ENCODE measurements around the gene ASB6. TPM values are rescaled to one million over a fixed set of nuclear protein-coding genes. Genes with fewer than 3 reads are reported as not detected.

Gene ASB6, protein sequence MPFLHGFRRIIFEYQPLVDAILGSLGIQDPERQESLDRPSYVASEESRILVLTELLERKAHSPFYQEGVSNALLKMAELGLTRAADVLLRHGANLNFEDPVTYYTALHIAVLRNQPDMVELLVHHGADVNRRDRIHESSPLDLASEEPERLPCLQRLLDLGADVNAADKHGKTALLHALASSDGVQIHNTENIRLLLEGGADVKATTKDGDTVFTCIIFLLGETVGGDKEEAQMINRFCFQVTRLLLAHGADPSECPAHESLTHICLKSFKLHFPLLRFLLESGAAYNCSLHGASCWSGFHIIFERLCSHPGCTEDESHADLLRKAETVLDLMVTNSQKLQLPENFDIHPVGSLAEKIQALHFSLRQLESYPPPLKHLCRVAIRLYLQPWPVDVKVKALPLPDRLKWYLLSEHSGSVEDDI
- 10.8 TPM for polyA plus RNA-seq (2013)

DNA sequence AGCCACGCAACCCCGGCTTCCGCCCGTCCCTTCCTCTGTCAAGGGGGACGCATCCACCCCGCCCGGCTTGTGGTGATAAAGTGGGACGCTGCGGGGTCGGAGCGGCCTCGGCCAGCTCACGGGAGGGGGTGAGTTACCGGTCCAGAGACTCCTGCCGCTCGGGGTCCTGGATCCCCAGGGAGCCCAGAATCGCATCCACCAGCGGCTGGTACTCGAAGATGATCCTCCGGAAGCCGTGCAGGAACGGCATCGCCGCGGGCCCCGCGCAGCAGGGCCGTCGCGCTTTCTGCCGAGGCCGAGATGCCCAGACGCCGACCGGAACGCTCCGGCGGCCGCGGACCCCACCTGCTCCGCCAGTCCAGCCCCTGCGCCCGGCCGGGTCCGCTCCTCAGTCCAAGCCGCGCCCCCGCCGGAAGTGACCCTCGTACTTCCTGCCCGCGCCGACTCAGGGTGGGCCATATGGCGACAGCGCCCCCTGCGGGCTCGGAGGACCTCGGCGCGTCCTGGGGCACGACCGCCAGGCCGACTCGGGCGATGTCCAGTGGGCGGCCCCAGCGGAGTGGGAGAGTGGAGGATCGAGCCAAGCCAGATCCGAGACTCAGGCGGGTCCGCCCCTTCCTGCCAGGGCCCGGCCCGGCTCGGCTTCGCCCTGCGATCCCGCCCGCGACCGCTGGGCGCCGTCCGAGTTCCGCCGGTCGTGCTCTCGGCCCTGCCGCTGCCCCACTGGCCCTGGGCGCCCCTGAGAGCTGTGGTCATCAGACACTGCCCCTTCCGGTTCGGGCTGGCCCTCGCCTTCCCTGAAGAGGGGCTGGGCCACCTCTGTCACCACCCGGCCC is at the start of gene ASB6:
TSS of gene ASB6 (minus strand) at position 402 of the 836 bp plus-strand sequence. CDS start at position 250, 152 bp downstream.
- H3K4me3 ChIP-seq (ENCODE audit: control insufficient read depth in 1 of 7, extremely low read depth in 1 of 7, insufficient read depth in 4 of 7, low read depth in 2 of 7, low read length in 6 of 7), result peak within 1 kb of the TSS; percentile 80 to 97 (median 87)
- peak; percentile 95 to 98 (median 98) for DNase-seq
- H3K36me3 ChIP-seq (ENCODE audit: control insufficient read depth in 4 of 4, insufficient read depth in 4 of 4, low read length in 3 of 4), result peaks cover 8 to 28% (median 19%) of the 10 kb centered on the region in 4 experiments
- H3K27ac ChIP-seq (ENCODE audit: insufficient read depth in 1 of 2, low read depth in 1 of 2, low read length in 2 of 2, poor library complexity in 1 of 2, severe bottlenecking in 2 of 2), result peak within 1 kb of the TSS; percentile 33 to 71
- H3K27me3 ChIP-seq (replicated peaks in 2 of 5; ENCODE audit: control insufficient read depth in 4 of 5, insufficient read depth in 5 of 5, low read length in 4 of 5), result no peaks in the 10 kb centered on the region
- POLR2A ChIA-PET, result no interaction called here
- peaks cover 4 to 32% (median 26%) of the 10 kb centered on the region in 4 experiments for H3K4me1 ChIP-seq (ENCODE audit: control extremely low read depth in 1 of 4, control insufficient read depth in 4 of 4, insufficient read depth in 4 of 4, low read length in 3 of 4)
- no peaks in the 10 kb centered on the region for H3K9me3 ChIP-seq (ENCODE audit: control extremely low read depth in 1 of 5, control insufficient read depth in 4 of 5, insufficient read depth in 2 of 5, low read depth in 1 of 5, low read length in 4 of 5)
- under 1% methylated on average over 89 of the region's 93 CpGs for WGBS (ENCODE audit: insufficient coverage)
- CTCF ChIA-PET, result interaction anchor here (1.1 to 2.7 kb wide), 4 partner anchors 18 to 510 kb away, joined by 3 to 10 read pairs (median 6); no protein-coding TSS in a partner anchor

DNA sequence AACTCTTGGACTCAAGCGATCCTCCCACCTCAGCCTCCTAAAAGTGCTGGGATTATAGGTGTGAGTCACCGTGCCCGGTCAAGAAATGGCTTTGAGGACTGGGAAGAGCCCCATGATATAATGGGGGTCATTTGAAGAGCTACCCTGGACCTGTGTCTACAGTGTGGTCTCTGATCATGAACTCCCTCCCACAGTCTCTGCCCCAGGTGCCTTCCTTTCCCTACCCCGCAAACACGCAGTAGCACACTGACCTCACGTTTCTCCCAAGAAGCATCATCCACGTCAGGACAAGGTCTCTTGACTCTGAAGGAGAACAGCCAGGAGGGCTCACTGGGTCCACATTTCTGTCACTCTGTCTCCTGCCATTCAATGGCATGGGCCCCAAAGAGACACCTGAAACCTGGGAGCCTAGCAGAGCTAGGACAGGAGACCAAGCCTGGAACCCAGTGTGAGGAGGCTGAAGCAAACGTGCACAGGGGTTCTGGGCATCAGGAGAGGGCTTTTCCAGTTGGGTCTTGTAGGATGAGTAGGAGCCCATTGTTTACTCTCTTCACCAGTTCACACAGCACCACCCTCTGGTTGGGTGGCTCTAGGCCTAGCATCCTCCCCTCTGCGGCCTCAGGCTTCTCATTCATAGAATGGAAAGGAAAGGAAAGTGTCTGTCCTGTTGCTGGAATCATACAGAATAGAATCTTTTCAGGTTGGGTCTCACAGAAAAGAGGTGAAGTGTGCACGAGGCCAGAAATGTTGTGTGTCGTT is 46.5 kb upstream of the ASB6 start:
- no peaks in the 10 kb centered on the region for H3K36me3 ChIP-seq (ENCODE audit: control insufficient read depth in 4 of 4, insufficient read depth in 4 of 4, low read length in 3 of 4)
- no peaks in the 10 kb centered on the region for H3K4me1 ChIP-seq (ENCODE audit: control extremely low read depth in 1 of 4, control insufficient read depth in 4 of 4, insufficient read depth in 4 of 4, low read length in 3 of 4)
- ChIA-PET POLR2A (interaction anchor here (0.6 kb wide), 1 partner anchor 737 kb away, joined by 4 read pairs; no protein-coding TSS in a partner anchor), CTCF (no interaction called here)
- H3K27me3 ChIP-seq (replicated peaks in 2 of 5; ENCODE audit: control insufficient read depth in 4 of 5, insufficient read depth in 5 of 5, low read length in 4 of 5), result peaks cover 0 to 5% (median 0%) of the 10 kb centered on the region in 5 experiments
- no peaks in the 10 kb centered on the region for H3K9me3 ChIP-seq (ENCODE audit: control extremely low read depth in 1 of 5, control insufficient read depth in 4 of 5, insufficient read depth in 2 of 5, low read depth in 1 of 5, low read length in 4 of 5)
- H3K27ac ChIP-seq (ENCODE audit: insufficient read depth in 1 of 2, low read depth in 1 of 2, low read length in 2 of 2, poor library complexity in 1 of 2, severe bottlenecking in 2 of 2), result no peak overlapping the region
- DNase-seq, result no peak
- no peak overlapping the region for H3K4me3 ChIP-seq (ENCODE audit: control insufficient read depth in 1 of 7, extremely low read depth in 1 of 7, insufficient read depth in 4 of 7, low read depth in 2 of 7, low read length in 6 of 7)
- 97% methylated on average over 9 of the region's 11 CpGs for WGBS (ENCODE audit: insufficient coverage)

DNA sequence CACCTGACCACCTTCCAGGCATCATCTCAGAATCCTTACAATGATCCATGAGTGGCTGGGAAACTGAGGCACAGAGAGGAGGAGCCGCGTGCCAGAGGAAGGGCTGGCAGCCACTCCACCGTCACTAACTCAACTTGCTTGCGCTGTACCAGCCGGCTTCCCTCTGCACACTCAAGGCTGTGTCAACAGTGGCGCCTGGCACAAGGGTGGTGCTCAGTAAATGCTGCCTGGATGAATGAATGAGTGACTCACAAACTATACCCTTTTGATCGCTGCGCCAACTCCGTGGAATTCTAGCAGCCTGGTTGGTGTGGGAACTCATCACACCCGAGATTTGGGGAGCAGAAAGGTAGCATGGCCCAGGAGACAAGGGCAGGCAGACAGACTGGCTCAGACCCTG is 45.4 kb upstream of the ASB6 start:
- Histone ChIP-seq H3K27me3 (replicated peaks in 2 of 5; ENCODE audit: control insufficient read depth in 4 of 5, insufficient read depth in 5 of 5, low read length in 4 of 5) (peaks cover 0 to 5% (median 0%) of the 10 kb centered on the region in 5 experiments), H3K4me1 (ENCODE audit: control extremely low read depth in 1 of 4, control insufficient read depth in 4 of 4, insufficient read depth in 4 of 4, low read length in 3 of 4) (no peaks in the 10 kb centered on the region), H3K36me3 (ENCODE audit: control insufficient read depth in 4 of 4, insufficient read depth in 4 of 4, low read length in 3 of 4) (no peaks in the 10 kb centered on the region), H3K27ac (ENCODE audit: insufficient read depth in 1 of 2, low read depth in 1 of 2, low read length in 2 of 2, poor library complexity in 1 of 2, severe bottlenecking in 2 of 2) (no peak overlapping the region), H3K9me3 (ENCODE audit: control extremely low read depth in 1 of 5, control insufficient read depth in 4 of 5, insufficient read depth in 2 of 5, low read depth in 1 of 5, low read length in 4 of 5) (no peaks in the 10 kb centered on the region), H3K4me3 (ENCODE audit: control insufficient read depth in 1 of 7, extremely low read depth in 1 of 7, insufficient read depth in 4 of 7, low read depth in 2 of 7, low read length in 6 of 7) (no peak overlapping the region)
- CTCF ChIA-PET, result no interaction called here
- POLR2A ChIA-PET, result no interaction called here
- 70% methylated on average over 4 of the region's 10 CpGs for WGBS (ENCODE audit: insufficient coverage)
- no peak for DNase-seq

DNA sequence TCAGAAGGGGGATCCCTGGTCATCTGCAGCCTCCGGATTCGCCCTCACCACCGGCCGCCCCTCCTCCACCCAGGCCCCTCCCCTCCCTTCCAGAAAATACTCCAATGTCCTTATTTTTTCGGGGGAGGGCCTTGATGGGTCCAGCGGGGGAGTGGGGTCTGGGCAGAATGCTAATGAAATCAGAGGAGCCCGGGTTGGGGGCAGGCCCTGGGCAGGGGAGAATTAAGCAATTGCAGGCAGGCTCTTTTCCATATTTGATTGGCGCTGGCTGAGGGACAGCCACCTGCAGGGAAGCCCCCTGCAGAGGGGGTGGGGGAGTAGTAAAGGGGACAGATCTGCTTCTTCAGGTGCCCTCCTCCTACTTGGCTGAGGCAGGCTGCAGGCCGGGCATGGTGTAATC is 44.8 kb upstream of the ASB6 start:
- CTCF ChIA-PET, result no interaction called here

DNA sequence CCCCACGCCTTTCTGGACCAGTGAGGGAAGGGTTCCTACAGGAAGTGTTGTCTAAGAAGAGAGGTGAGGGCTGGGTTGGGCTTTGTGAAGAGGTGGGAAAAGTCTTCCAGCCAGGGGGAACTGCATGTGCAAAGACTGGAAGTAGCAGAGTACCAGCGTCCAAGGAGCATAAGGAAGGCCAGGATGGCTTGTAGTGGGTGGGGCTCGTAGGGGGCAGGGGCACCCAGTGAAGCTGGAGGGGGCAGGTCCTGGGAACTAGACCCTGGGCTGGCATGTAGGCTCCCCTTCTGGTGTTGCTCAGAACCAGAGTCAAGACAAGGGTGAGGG is 43.9 kb upstream of the ASB6 start:
- POLR2A ChIA-PET, result interaction anchor here (0.5 kb wide), 1 partner anchor 117 kb away, joined by 3 read pairs; no protein-coding TSS in a partner anchor
- Histone ChIP-seq H3K4me3 (ENCODE audit: control insufficient read depth in 1 of 7, extremely low read depth in 1 of 7, insufficient read depth in 4 of 7, low read depth in 2 of 7, low read length in 6 of 7) (no peak overlapping the region), H3K4me1 (ENCODE audit: control extremely low read depth in 1 of 4, control insufficient read depth in 4 of 4, insufficient read depth in 4 of 4, low read length in 3 of 4) (no peaks in the 10 kb centered on the region), H3K27me3 (replicated peaks in 2 of 5; ENCODE audit: control insufficient read depth in 4 of 5, insufficient read depth in 5 of 5, low read length in 4 of 5) (peaks cover 0 to 6% (median 2%) of the 10 kb centered on the region in 5 experiments), H3K36me3 (ENCODE audit: control insufficient read depth in 4 of 4, insufficient read depth in 4 of 4, low read length in 3 of 4) (no peaks in the 10 kb centered on the region), H3K9me3 (ENCODE audit: control extremely low read depth in 1 of 5, control insufficient read depth in 4 of 5, insufficient read depth in 2 of 5, low read depth in 1 of 5, low read length in 4 of 5) (no peaks in the 10 kb centered on the region), H3K27ac (ENCODE audit: insufficient read depth in 1 of 2, low read depth in 1 of 2, low read length in 2 of 2, poor library complexity in 1 of 2, severe bottlenecking in 2 of 2) (no peak overlapping the region)
- WGBS (ENCODE audit: insufficient coverage), result 100% methylated on average over 2 of the region's 3 CpGs
- CTCF ChIA-PET, result interaction anchor here (1.2 kb wide), 1 partner anchor 52 kb away, joined by 3 read pairs; no protein-coding TSS in a partner anchor
- DNase-seq, result no peak

More for the DNA sequence above, 44.8 kb upstream of the ASB6 start:
- no peaks in the 10 kb centered on the region for H3K36me3 ChIP-seq (ENCODE audit: control insufficient read depth in 4 of 4, insufficient read depth in 4 of 4, low read length in 3 of 4)
- H3K4me3 ChIP-seq (ENCODE audit: control insufficient read depth in 1 of 7, extremely low read depth in 1 of 7, insufficient read depth in 4 of 7, low read depth in 2 of 7, low read length in 6 of 7), result no peak overlapping the region
- peaks cover 0 to 5% (median 2%) of the 10 kb centered on the region in 5 experiments for H3K27me3 ChIP-seq (replicated peaks in 2 of 5; ENCODE audit: control insufficient read depth in 4 of 5, insufficient read depth in 5 of 5, low read length in 4 of 5)
- no peaks in the 10 kb centered on the region for H3K4me1 ChIP-seq (ENCODE audit: control extremely low read depth in 1 of 4, control insufficient read depth in 4 of 4, insufficient read depth in 4 of 4, low read length in 3 of 4)
- no peaks in the 10 kb centered on the region for H3K9me3 ChIP-seq (ENCODE audit: control extremely low read depth in 1 of 5, control insufficient read depth in 4 of 5, insufficient read depth in 2 of 5, low read depth in 1 of 5, low read length in 4 of 5)
- 57% methylated on average over 2 of the region's 9 CpGs for WGBS (ENCODE audit: insufficient coverage)
- DNase-seq, result no peak
- POLR2A ChIA-PET, result no interaction called here
- no peak overlapping the region for H3K27ac ChIP-seq (ENCODE audit: insufficient read depth in 1 of 2, low read depth in 1 of 2, low read length in 2 of 2, poor library complexity in 1 of 2, severe bottlenecking in 2 of 2)

DNA sequence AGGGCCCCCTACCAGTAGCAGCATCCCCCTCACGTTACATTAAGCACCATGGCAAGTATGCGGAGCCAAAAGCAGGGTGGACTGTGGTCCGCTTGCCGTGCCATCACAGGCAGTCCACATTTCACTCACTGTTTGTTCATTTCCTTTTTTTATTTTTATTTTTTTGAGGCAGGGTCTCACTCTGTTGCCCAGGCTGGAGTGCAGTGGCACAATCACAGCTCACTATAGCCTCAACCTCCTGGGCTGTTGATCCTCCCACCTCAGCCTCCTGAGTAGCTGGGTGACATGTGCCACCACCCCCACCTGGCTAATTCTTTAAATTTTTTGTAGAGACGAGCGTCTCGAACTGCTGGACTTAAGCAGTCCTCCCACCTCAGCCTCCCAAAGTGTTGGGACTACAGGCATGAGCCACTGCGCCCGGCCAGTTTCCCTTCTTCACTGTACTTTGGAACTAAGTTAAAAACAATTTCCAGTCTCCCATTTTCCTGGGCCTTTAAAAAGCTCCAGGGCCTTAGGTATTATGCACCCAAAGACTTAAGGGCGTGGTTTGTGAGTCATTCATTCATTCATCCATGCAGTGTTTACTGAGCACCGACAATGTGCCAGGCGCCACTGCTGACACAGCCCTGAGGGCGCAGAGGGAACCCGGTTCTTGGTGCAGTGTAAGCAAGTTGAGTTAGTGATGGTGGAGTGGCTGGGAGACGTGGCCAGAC is 43.4 kb upstream of the ASB6 start:
- Histone ChIP-seq H3K27me3 (replicated peaks in 2 of 5; ENCODE audit: control insufficient read depth in 4 of 5, insufficient read depth in 5 of 5, low read length in 4 of 5) (peaks cover 0 to 9% (median 3%) of the 10 kb centered on the region in 5 experiments), H3K4me1 (ENCODE audit: control extremely low read depth in 1 of 4, control insufficient read depth in 4 of 4, insufficient read depth in 4 of 4, low read length in 3 of 4) (no peaks in the 10 kb centered on the region), H3K27ac (ENCODE audit: insufficient read depth in 1 of 2, low read depth in 1 of 2, low read length in 2 of 2, poor library complexity in 1 of 2, severe bottlenecking in 2 of 2) (no peak overlapping the region), H3K36me3 (ENCODE audit: control insufficient read depth in 4 of 4, insufficient read depth in 4 of 4, low read length in 3 of 4) (no peaks in the 10 kb centered on the region), H3K4me3 (ENCODE audit: control insufficient read depth in 1 of 7, extremely low read depth in 1 of 7, insufficient read depth in 4 of 7, low read depth in 2 of 7, low read length in 6 of 7) (no peak overlapping the region), H3K9me3 (ENCODE audit: control extremely low read depth in 1 of 5, control insufficient read depth in 4 of 5, insufficient read depth in 2 of 5, low read depth in 1 of 5, low read length in 4 of 5) (no peaks in the 10 kb centered on the region)
- ChIA-PET POLR2A (no interaction called here), CTCF (interaction anchor here (1.2 kb wide), 1 partner anchor 52 kb away, joined by 3 read pairs; no protein-coding TSS in a partner anchor)
- no peak for DNase-seq
- 93% methylated on average over 13 of the region's 15 CpGs for WGBS (ENCODE audit: insufficient coverage)

Measured in common myeloid progenitor, CD34-positive (primary cell).